ENCODE measurements around the gene WARS2. TPM values are rescaled to one million over a fixed set of nuclear protein-coding genes. Genes with fewer than 3 reads are reported as not detected.

The WARS2 gene
- total RNA-seq, 1 donor: 21.7 TPM

DNA sequence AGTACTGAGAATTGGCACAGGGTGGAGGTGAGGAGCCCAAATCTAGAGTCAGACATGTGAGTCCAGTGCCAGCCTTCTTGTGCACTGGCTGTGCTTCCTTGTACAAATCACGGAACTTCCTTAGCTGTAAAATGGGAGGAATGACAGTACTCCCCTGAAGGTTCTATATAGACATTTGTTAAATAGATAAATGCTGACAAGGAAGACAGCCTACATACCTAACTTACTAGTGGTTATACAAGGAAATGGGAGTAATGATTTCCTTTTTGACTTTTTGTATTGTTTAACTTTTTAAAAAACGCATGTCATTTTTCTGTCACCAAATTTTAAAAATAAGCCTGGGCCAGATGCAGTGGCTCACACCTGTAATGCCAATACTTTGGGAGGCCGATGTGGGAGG, 50.2 kb downstream of the WARS2 start:
- no peak for DNase-seq (ENCODE audit: low read depth)
- TF ChIP-seq, protein P1, sequence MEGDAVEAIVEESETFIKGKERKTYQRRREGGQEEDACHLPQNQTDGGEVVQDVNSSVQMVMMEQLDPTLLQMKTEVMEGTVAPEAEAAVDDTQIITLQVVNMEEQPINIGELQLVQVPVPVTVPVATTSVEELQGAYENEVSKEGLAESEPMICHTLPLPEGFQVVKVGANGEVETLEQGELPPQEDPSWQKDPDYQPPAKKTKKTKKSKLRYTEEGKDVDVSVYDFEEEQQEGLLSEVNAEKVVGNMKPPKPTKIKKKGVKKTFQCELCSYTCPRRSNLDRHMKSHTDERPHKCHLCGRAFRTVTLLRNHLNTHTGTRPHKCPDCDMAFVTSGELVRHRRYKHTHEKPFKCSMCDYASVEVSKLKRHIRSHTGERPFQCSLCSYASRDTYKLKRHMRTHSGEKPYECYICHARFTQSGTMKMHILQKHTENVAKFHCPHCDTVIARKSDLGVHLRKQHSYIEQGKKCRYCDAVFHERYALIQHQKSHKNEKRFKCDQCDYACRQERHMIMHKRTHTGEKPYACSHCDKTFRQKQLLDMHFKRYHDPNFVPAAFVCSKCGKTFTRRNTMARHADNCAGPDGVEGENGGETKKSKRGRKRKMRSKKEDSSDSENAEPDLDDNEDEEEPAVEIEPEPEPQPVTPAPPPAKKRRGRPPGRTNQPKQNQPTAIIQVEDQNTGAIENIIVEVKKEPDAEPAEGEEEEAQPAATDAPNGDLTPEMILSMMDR (IDR thresholded peaks at IDR 0.05; ENCODE audit: insufficient read depth, low read length): no peak
- no peak overlapping the region for H3K4me3 ChIP-seq (ENCODE audit: low read depth, low read length)

DNA sequence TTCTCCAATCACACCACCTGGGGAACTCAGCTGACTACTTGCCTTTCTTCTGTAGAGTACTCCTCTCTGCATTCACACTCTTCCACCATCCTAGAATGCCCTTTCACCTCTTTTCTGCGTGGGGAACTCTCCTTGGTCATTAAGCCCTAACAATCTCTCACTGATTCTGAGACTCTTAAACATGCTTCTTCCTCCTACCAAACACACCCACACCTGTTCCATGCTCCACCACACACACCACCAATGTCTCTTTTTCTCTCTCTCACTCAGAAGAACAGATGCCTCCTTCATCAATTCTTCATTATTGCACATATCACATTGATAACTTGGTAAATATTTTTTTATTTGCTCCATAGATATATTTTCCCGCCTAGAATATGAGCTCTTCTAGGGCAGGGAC, 53.6 kb downstream of the WARS2 start:
- TF ChIP-seq, protein P1 (IDR thresholded peaks at IDR 0.05; ENCODE audit: insufficient read depth, low read length): no peak
- no peak for DNase-seq (ENCODE audit: low read depth)
- H3K4me3 ChIP-seq (ENCODE audit: low read depth, low read length): no peak overlapping the region

DNA sequence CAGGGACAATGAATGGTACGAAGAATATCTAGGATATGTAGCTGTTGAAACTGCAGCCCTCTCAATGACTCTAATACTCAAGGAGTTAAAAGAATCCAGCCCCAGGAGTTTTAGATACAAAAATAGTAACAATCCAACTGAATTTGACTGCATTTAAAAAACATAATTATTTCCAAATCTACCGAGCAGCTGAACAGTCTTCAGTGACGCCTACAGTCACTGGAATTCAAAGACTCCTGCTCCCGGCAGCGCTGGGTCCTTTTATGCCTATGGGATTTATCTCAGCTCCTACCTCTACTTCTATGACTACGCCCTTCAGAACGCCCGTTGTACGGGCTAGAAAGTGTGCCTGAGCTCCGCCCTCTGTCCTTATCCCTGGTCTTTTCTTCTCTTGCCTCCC, 55.7 kb downstream of the WARS2 start:
- DNase-seq (ENCODE audit: low read depth): no peak
- H3K4me3 ChIP-seq (ENCODE audit: low read depth, low read length): no peak overlapping the region
- TF ChIP-seq, protein P1 (IDR thresholded peaks at IDR 0.05; ENCODE audit: insufficient read depth, low read length): no peak

DNA sequence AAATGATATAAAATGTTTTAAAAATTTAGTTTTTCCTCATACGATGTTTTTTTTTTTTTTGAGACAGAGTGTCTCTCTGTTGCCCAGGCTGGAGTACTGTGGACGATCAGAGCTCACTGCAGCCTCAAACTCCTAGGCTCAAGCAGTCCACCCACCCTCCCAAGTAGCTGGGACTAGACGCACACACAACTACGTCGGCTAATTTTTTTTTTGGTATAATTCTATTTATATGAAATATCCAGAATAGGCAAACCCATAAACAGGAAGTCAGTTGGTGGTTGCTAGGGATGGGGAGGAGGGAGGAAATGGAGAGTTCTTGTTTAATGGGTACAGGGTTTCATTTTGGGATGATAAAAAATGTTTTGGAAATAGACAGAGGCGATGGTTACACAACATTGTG, 56.5 kb downstream of the WARS2 start:
- TF ChIP-seq, protein P1 (IDR thresholded peaks at IDR 0.05; ENCODE audit: insufficient read depth, low read length): no peak
- H3K4me3 ChIP-seq (ENCODE audit: low read depth, low read length): no peak overlapping the region
- DNase-seq (ENCODE audit: low read depth): no peak

DNA sequence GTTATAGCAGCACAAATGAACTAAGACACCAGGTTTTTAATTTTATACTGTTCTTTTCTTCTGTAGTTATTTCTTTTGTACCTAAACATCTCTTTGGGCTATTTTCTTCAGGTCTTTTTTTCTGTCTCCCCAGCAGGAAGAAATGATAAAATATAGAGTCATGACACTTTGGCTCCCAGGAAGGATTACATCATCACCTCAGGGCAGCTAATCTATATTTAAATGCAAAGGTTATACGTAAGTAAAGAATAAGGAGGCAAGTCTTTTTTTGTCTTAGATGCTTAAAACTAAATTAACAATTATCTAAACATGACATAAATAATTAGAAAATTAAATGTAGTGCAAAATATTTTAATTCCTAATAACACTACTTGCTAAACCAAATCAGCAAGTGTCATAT, 57.0 kb downstream of the WARS2 start:
- no peak for DNase-seq (ENCODE audit: low read depth)
- H3K4me3 ChIP-seq (ENCODE audit: low read depth, low read length): no peak overlapping the region
- TF ChIP-seq, protein P1 (IDR thresholded peaks at IDR 0.05; ENCODE audit: insufficient read depth, low read length): no peak

DNA sequence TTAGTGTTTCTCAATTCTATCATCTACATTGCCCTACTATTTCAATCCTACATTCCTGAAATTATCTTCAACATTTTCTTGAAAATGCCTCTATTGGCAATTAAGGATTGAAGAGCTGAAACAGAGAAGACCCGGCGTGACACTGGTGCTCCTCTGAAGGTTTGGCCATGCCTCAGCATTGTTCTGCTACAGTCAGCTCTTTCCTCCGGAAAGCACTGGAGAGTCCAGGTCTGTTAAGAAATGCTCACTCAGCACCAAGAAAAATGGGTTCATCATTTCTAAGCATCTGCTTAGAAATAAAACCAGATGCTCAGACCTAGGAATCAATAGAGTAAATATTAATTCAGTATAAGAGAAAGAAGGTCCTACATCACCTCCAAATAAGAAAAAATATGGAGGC, 58.8 kb downstream of the WARS2 start:
- TF ChIP-seq, protein P1 (IDR thresholded peaks at IDR 0.05; ENCODE audit: insufficient read depth, low read length): no peak
- peak; percentile 32 for DNase-seq (ENCODE audit: low read depth)
- no peak overlapping the region for H3K4me3 ChIP-seq (ENCODE audit: low read depth, low read length)

DNA sequence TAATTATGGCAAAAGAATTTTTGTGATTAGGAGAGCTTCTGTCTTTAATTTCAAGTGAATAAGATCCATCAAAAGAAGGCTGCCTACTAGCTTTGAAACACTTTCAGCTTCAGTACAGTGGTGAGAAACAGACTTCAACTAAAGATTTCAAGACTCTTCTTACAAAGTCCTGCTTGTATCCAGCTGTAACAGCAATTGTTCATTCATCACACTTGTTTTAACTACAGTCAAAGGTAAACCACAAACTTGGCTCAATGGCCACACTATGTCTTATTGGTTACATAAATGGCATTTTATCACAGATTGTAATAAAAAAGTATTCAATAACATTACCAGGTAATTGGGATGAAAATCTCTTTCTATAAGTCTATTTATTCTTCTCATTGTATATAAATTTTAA, 59.2 kb downstream of the WARS2 start:
- TF ChIP-seq, protein P1 (IDR thresholded peaks at IDR 0.05; ENCODE audit: insufficient read depth, low read length): no peak
- H3K4me3 ChIP-seq (ENCODE audit: low read depth, low read length): no peak overlapping the region
- peak; percentile 82 for DNase-seq (ENCODE audit: low read depth)

Measured in fibroblast of the aortic adventitia (primary cell).